HEK293 (cell line): Measurements from ENCODE around the gene EXOSC9.

Experiments used
- CTCF ChIA-PET: fragments of 350-600 bp; formaldehyde crosslinking; extraction: SDS; loops from one replicate; lab custom pipeline; 2021; ENCODE audit warnings: antibody characterized with exemption; lab: Yijun Ruan, JAX
- POLR2A ChIA-PET: fragments of 300-600 bp; formaldehyde crosslinking; extraction: SDS; loops from one replicate; lab custom pipeline; 2020; ENCODE audit warnings: antibody characterized with exemption, inconsistent platforms; lab: Yijun Ruan, JAX
- H3K27ac ChIP-seq: fragments of 200-500 bp; sonication (Bioruptor generic); 2 replicates; pipeline ENCODE4 v1.5.1; 2014; ENCODE audit warnings: low read depth, low read length, control low read depth, inconsistent platforms; ENCODE audit errors: extremely low read depth
- H3K36me3 ChIP-seq, 2 experiments: fragments of 200-500 bp in 1 of 2; sonication (Bioruptor generic) in 1 of 2; 1 replicate in 1 of 2; 2 replicates in 1 of 2; pipeline ENCODE4 v1.5.1; 2014 to 2017; ENCODE audit warnings: inconsistent platforms in 2 of 2, low read length in 2 of 2; ENCODE audit not compliant: control insufficient read depth in 2 of 2, insufficient read depth in 1 of 2
- H3K4me1 ChIP-seq: fragments of 200-500 bp; sonication (Bioruptor generic); 2 replicates; pipeline ENCODE4 v1.5.1; 2014; ENCODE audit warnings: mild to moderate bottlenecking, low read length, inconsistent platforms; ENCODE audit not compliant: control insufficient read depth, insufficient read depth
- H3K4me3 ChIP-seq: 2 replicates; pipeline ENCODE4 v1.5.1; 2011; ENCODE audit warnings: low read depth, mild to moderate bottlenecking, control low read depth, low read length, moderate library complexity
- H3K9me3 ChIP-seq: fragments of 200-500 bp; sonication (Bioruptor generic); 2 replicates; pipeline ENCODE4 v1.5.1; 2014; ENCODE audit warnings: low read depth, low read length, inconsistent platforms; ENCODE audit not compliant: control insufficient read depth, insufficient read depth
- BCL11B ChIP-seq: fragments of 450-650 bp; formaldehyde crosslinking; IDR thresholded peaks from 2 replicates; pipeline ENCODE4 v1.5.1; 2016; ENCODE audit warnings: low read depth, missing biosample characterization, missing genetic modification characterization
- GFI1B ChIP-seq: fragments of 450-650 bp; formaldehyde crosslinking; IDR thresholded peaks from 2 replicates; pipeline ENCODE4 v1.5.1; 2016; ENCODE audit warnings: missing biosample characterization, missing genetic modification characterization
- SCRT1 ChIP-seq: fragments of 450-650 bp; formaldehyde crosslinking; IDR thresholded peaks from 2 replicates; pipeline ENCODE4 v1.5.1; 2016; ENCODE audit warnings: missing biosample characterization, missing genetic modification characterization, borderline replicate concordance
- WT1 ChIP-seq: fragments of 450-650 bp; formaldehyde crosslinking; IDR thresholded peaks from 2 replicates; pipeline ENCODE4 v1.5.1; 2016; ENCODE audit warnings: missing biosample characterization, missing genetic modification characterization
- YY1 ChIP-seq: fragments of 450-650 bp; formaldehyde crosslinking; IDR thresholded peaks from 2 replicates; pipeline ENCODE4 v1.5.1; 2018; ENCODE audit warnings: missing biosample characterization, missing genetic modification characterization
- ZFP69B ChIP-seq: fragments of 450-650 bp; formaldehyde crosslinking; IDR thresholded peaks from 2 replicates; pipeline ENCODE4 v1.5.1; 2016; ENCODE audit warnings: missing biosample characterization, missing genetic modification characterization
- ZNF223 ChIP-seq: fragments of 450-650 bp; formaldehyde crosslinking; IDR thresholded peaks from 2 replicates; pipeline ENCODE4 v1.5.1; 2016; ENCODE audit warnings: missing biosample characterization, missing genetic modification characterization
- ZNF416 ChIP-seq: fragments of 450-650 bp; formaldehyde crosslinking; IDR thresholded peaks from 2 replicates; pipeline ENCODE4 v1.5.1; 2016; ENCODE audit warnings: missing biosample characterization, missing genetic modification characterization
- ZNF624 ChIP-seq: fragments of 450-650 bp; formaldehyde crosslinking; IDR thresholded peaks from 2 replicates; pipeline ENCODE4 v1.5.1; 2017; ENCODE audit warnings: missing biosample characterization, missing genetic modification characterization
- ZNF664 ChIP-seq: fragments of 450-650 bp; formaldehyde crosslinking; IDR thresholded peaks from 2 replicates; pipeline ENCODE4 v1.5.1; 2016; ENCODE audit warnings: missing biosample characterization, missing genetic modification characterization
- ZNF747 ChIP-seq: fragments of 450-650 bp; formaldehyde crosslinking; IDR thresholded peaks from 2 replicates; pipeline ENCODE4 v1.5.1; 2016; ENCODE audit warnings: missing biosample characterization, missing genetic modification characterization
- TF ChIP-seq, protein P1 (sequence below): fragments of 450-650 bp; formaldehyde crosslinking; IDR thresholded peaks from 2 replicates; pipeline ENCODE4 v1.5.1; 2016; ENCODE audit warnings: missing biosample characterization, missing genetic modification characterization
- TF ChIP-seq, protein P2 (sequence below): IDR thresholded peaks from 2 replicates; pipeline ENCODE4 v1.6.1; 2011; ENCODE audit warnings: mild to moderate bottlenecking, low read depth, low read length, borderline replicate concordance
- TF ChIP-seq, protein P3 (sequence below): fragments of 450-650 bp; formaldehyde crosslinking; IDR thresholded peaks from 2 replicates; pipeline ENCODE4 v1.5.1; 2017; ENCODE audit warnings: missing biosample characterization, missing genetic modification characterization
- TF ChIP-seq, protein P4 (sequence below): fragments of 450-650 bp; formaldehyde crosslinking; IDR thresholded peaks from 2 replicates; pipeline ENCODE4 v1.5.1; 2016; ENCODE audit warnings: missing biosample characterization, missing genetic modification characterization
- TF ChIP-seq, protein P5 (sequence below): fragments of 450-650 bp; formaldehyde crosslinking; IDR thresholded peaks from 2 replicates; pipeline ENCODE4 v1.5.1; 2016; ENCODE audit warnings: missing biosample characterization, missing genetic modification characterization
- TF ChIP-seq, protein P6 (sequence below): fragments of 450-650 bp; formaldehyde crosslinking; IDR thresholded peaks from 2 replicates; pipeline ENCODE4 v1.5.1; 2016; ENCODE audit warnings: missing biosample characterization, missing genetic modification characterization

EXOSC9 gene

DNA sequence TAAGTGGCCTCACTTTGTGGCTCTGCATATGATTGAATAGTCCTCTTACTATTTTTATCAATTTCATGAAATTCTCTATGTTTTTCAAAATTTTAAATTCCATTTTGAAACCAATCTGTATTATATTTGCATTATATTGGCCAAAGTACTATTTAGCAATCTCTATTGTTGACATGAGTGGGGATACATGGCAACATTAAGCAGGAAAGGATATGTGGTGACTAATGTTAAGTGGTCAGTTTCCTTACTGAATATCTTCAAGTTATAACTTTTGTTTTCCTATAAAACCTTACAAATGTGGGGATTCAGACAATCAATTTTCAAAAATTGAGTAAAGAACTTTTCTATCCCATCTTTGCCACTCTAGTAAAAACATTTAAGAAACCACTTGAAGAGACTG lies 59.0 kb downstream of the EXOSC9 start:
- POLR2A ChIA-PET = no interaction called here
- H3K4me3 ChIP-seq = no peak overlapping the region
- peaks cover 7 to 58% of the 10 kb centered on the region in 2 experiments; a peak in 2 of 3 replicates for H3K36me3 ChIP-seq
- no peaks in the 10 kb centered on the region for H3K4me1 ChIP-seq
- CTCF ChIA-PET = no interaction called here
- TF ChIP-seq, protein P1, sequence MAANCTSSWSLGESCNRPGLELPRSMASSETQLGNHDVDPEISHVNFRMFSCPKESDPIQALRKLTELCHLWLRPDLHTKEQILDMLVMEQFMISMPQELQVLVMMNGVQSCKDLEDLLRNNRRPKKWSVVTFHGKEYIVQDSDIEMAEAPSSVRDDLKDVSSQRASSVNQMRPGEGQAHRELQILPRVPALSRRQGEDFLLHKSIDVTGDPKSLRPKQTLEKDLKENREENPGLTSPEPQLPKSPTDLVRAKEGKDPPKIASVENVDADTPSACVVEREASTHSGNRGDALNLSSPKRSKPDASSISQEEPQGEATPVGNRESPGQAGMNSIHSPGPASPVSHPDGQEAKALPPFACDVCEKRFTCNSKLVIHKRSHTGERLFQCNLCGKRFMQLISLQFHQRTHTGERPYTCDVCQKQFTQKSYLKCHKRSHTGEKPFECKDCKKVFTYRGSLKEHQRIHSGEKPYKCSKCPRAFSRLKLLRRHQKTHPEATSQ = no peak
- TF ChIP-seq ZNF416 (tag by site-specific recombination) = no peak
- no peak for TF ChIP-seq WT1 (tag by site-specific recombination)
- TF ChIP-seq, protein P2, sequence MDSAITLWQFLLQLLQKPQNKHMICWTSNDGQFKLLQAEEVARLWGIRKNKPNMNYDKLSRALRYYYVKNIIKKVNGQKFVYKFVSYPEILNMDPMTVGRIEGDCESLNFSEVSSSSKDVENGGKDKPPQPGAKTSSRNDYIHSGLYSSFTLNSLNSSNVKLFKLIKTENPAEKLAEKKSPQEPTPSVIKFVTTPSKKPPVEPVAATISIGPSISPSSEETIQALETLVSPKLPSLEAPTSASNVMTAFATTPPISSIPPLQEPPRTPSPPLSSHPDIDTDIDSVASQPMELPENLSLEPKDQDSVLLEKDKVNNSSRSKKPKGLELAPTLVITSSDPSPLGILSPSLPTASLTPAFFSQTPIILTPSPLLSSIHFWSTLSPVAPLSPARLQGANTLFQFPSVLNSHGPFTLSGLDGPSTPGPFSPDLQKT = no peak
- no peaks in the 10 kb centered on the region for H3K9me3 ChIP-seq
- H3K27ac ChIP-seq = no peak overlapping the region

DNA sequence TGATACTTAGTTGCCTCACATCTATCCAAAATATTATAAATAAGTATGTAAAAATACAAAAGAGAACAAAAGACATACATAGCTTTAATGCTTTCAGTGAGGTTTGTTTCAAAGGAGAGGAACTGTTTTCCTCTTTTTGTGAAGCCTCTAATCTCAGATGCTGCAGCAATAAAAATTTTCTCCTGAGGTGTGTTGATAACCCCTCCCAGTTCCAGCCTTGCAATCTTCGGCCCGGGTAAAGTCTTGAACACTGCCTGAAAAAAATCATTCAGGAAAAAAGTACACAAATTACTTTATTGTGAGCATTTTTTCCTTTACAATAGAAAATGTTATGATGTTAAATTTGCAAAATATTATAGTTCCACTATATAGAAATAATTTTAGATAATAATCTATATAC lies 60.3 kb downstream of the EXOSC9 start:
- ChIA-PET POLR2A (no interaction called here), CTCF (no interaction called here)
- Histone ChIP-seq H3K4me1 (no peaks in the 10 kb centered on the region), H3K27ac (no peak overlapping the region), H3K4me3 (no peak overlapping the region), H3K9me3 (no peaks in the 10 kb centered on the region), H3K36me3 (peaks cover 10 to 61% of the 10 kb centered on the region in 2 experiments; a peak in 2 of 3 replicates)
- TF ChIP-seq, protein P3, sequence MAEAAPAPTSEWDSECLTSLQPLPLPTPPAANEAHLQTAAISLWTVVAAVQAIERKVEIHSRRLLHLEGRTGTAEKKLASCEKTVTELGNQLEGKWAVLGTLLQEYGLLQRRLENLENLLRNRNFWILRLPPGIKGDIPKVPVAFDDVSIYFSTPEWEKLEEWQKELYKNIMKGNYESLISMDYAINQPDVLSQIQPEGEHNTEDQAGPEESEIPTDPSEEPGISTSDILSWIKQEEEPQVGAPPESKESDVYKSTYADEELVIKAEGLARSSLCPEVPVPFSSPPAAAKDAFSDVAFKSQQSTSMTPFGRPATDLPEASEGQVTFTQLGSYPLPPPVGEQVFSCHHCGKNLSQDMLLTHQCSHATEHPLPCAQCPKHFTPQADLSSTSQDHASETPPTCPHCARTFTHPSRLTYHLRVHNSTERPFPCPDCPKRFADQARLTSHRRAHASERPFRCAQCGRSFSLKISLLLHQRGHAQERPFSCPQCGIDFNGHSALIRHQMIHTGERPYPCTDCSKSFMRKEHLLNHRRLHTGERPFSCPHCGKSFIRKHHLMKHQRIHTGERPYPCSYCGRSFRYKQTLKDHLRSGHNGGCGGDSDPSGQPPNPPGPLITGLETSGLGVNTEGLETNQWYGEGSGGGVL (tag by site-specific recombination) = no peak
- no peak for TF ChIP-seq YY1
- TF ChIP-seq, protein P4, sequence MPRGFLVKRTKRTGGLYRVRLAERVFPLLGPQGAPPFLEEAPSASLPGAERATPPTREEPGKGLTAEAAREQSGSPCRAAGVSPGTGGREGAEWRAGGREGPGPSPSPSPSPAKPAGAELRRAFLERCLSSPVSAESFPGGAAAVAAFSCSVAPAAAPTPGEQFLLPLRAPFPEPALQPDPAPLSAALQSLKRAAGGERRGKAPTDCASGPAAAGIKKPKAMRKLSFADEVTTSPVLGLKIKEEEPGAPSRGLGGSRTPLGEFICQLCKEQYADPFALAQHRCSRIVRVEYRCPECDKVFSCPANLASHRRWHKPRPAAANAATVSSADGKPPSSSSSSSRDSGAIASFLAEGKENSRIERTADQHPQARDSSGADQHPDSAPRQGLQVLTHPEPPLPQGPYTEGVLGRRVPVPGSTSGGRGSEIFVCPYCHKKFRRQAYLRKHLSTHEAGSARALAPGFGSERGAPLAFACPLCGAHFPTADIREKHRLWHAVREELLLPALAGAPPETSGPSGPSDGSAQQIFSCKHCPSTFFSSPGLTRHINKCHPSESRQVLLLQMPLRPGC = no peak
- TF ChIP-seq, protein P5, sequence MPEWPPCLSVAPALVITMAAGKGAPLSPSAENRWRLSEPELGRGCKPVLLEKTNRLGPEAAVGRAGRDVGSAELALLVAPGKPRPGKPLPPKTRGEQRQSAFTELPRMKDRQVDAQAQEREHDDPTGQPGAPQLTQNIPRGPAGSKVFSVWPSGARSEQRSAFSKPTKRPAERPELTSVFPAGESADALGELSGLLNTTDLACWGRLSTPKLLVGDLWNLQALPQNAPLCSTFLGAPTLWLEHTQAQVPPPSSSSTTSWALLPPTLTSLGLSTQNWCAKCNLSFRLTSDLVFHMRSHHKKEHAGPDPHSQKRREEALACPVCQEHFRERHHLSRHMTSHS (tag by site-specific recombination) = no peak
- TF ChIP-seq ZFP69B = no peak
- TF ChIP-seq, protein P6, sequence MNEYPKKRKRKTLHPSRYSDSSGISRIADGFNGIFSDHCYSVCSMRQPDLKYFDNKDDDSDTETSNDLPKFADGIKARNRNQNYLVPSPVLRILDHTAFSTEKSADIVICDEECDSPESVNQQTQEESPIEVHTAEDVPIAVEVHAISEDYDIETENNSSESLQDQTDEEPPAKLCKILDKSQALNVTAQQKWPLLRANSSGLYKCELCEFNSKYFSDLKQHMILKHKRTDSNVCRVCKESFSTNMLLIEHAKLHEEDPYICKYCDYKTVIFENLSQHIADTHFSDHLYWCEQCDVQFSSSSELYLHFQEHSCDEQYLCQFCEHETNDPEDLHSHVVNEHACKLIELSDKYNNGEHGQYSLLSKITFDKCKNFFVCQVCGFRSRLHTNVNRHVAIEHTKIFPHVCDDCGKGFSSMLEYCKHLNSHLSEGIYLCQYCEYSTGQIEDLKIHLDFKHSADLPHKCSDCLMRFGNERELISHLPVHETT = no peak
- no peak for TF ChIP-seq ZNF664 (tag by site-specific recombination)
- no peak for TF ChIP-seq ZNF624 (tag by site-specific recombination)
- no peak for TF ChIP-seq GFI1B (tag by site-specific recombination)
- TF ChIP-seq, protein P2 = no peak
- no peak for TF ChIP-seq BCL11B (tag by site-specific recombination)
- TF ChIP-seq ZNF747 = no peak
- TF ChIP-seq ZNF223 (tag by site-specific recombination) = no peak
- no peak for TF ChIP-seq SCRT1
